Tibial nerve (tissue), 4 donors: ENCODE data around the gene GNAQ. TPM values are rescaled to one million over a fixed set of nuclear protein-coding genes. Genes with fewer than 3 reads are reported as not detected.

Experiments used
- DNase-seq, 2 donors: peaks; one replicate each; pipeline ENCODE4 v3.0.0-alpha.2; 2019; ENCODE audit warnings: low spot score in 2 of 2
- H3K27ac ChIP-seq, 4 donors: fragments of 200-600 bp; sonication (generic) in 3 of 4; one replicate each; pipeline ENCODE4 v1.5.1; 2017 to 2019; ENCODE audit warnings: mild to moderate bottlenecking in 1 of 4
- H3K27me3 ChIP-seq, 2 donors: fragments of 200-600 bp; sonication (generic) in 1 of 2; one replicate each; pipeline versions ENCODE4 v1.5.1 to v1.6.0; 2017 to 2019
- H3K36me3 ChIP-seq, 3 donors: fragments of 200-600 bp; sonication (generic); one replicate each; pipeline ENCODE4 v1.5.1; 2018 to 2019
- H3K4me1 ChIP-seq, 4 donors: fragments of 200-600 bp; sonication (generic) in 3 of 4; one replicate each; pipeline ENCODE4 v1.5.1; 2017 to 2019
- H3K4me3 ChIP-seq, 4 donors: fragments of 200-600 bp; sonication (generic) in 3 of 4; one replicate each; pipeline ENCODE4 v1.5.1; 2017 to 2019; ENCODE audit warnings: mild to moderate bottlenecking in 1 of 4, moderate library complexity in 1 of 4
- H3K9me3 ChIP-seq, 4 donors: fragments of 200-600 bp; sonication (generic) in 3 of 4; one replicate each; pipeline ENCODE4 v1.5.1; 2017 to 2019
- EP300 ChIP-seq, 2 donors: sonication (generic); formaldehyde crosslinking; IDR thresholded peaks; one replicate each; pipeline ENCODE4 v1.6.1; 2017; ENCODE audit warnings: antibody characterized with exemption in 2 of 2, mild to moderate bottlenecking in 1 of 2
- POLR2A ChIP-seq, 2 donors: fragments of 450-650 bp; IDR thresholded peaks; one replicate each; pipeline ENCODE4 v1.6.1; 2017; ENCODE audit warnings: antibody characterized with exemption in 2 of 2, mild to moderate bottlenecking in 2 of 2, moderate library complexity in 2 of 2
- WGBS, 2 donors: methylation state at CpG; one replicate each; pipeline ENCODE4 v1.1.5; 2018; 5-methylcytosine and 5-hydroxymethylcytosine counted together
- total RNA-seq, 4 donors: library from RNA; depleted of rRNA; stranded (reverse); fragments of >200 nt; gene quantifications; one replicate each; pipeline ENCODE4 v1.1.0, GENCODE V29; 2016
- TF ChIP-seq, protein P1 (sequence below), 5 experiments: fragments of 200-600 bp in 3 of 5; fragments of 450-650 bp in 2 of 5; sonication (generic) in 3 of 5; IDR thresholded peaks; one replicate each; pipeline ENCODE4 v1.5.1; 2016 to 2019; ENCODE audit warnings: antibody characterized with exemption in 5 of 5, mild to moderate bottlenecking in 3 of 5, moderate library complexity in 2 of 5

The GNAQ gene
- total RNA-seq, 4 donors from 2014 or later, result 38.7 to 50.3 (median 41.6) TPM

DNA sequence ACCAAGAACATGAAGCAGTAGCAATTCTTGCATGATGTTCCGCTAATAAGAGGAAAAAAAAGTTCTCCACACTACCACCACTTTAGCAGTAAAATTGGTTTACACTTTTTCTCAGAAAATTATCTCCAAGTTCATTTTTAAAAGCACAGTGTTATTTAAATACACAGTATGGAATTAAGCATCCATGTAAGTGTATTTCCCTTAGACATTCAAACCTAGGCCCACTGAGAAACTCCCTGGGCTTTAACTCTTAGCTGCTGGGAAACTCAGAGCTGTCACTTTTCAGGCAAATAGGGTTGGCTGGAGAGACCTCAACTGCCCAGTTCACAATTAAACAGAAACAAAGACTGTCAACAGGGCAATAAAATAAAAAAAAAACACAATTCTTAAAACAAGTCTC lies 2.7 kb downstream of the GNAQ start:
- TF ChIP-seq, protein P1, sequence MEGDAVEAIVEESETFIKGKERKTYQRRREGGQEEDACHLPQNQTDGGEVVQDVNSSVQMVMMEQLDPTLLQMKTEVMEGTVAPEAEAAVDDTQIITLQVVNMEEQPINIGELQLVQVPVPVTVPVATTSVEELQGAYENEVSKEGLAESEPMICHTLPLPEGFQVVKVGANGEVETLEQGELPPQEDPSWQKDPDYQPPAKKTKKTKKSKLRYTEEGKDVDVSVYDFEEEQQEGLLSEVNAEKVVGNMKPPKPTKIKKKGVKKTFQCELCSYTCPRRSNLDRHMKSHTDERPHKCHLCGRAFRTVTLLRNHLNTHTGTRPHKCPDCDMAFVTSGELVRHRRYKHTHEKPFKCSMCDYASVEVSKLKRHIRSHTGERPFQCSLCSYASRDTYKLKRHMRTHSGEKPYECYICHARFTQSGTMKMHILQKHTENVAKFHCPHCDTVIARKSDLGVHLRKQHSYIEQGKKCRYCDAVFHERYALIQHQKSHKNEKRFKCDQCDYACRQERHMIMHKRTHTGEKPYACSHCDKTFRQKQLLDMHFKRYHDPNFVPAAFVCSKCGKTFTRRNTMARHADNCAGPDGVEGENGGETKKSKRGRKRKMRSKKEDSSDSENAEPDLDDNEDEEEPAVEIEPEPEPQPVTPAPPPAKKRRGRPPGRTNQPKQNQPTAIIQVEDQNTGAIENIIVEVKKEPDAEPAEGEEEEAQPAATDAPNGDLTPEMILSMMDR (IDR thresholded peaks at IDR 0.05), result no peak
- TF ChIP-seq EP300 (IDR thresholded peaks at IDR 0.05) (no peak), POLR2A (IDR thresholded peaks at IDR 0.05) (no peak)
- DNase-seq, result no peak
- Histone ChIP-seq H3K9me3 (no peaks in the 10 kb centered on the region), H3K4me1 (peaks cover 0 to 67% (median 22%) of the 10 kb centered on the region in 4 donors), H3K36me3 (no peaks in the 10 kb centered on the region), H3K4me3 (peak overlapping the region in 3 of 4 donors; percentile 11 to 84 (median 67)), H3K27ac (peak overlapping the region; percentile 30 to 97 (median 92)), H3K27me3 (no peaks in the 10 kb centered on the region)
- WGBS, 2 donors, result 64 to 70% methylated on average over 1 of the region's 1 CpG

DNA sequence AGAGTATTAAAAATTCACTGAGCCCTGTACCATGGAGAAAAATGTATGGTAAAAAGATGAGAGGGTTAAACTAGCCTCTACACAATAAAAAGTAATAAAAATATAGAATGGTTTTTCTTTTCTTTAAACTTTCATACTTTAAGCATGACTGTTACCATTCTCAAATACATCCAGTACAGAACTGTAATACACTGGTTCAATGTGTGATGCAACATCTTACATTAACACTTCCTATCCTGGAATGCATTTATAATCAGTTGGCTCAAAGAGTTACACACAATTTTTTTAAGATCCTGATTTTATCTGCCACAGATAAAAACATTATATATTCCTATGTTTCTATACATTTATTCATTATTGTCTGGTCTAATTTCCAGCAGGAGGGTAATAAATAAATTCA lies 4.7 kb downstream of the GNAQ start:
- Histone ChIP-seq H3K27me3 (no peaks in the 10 kb centered on the region), H3K36me3 (no peaks in the 10 kb centered on the region), H3K4me3 (no peak overlapping the region), H3K4me1 (peaks cover 0 to 70% (median 25%) of the 10 kb centered on the region in 4 donors), H3K27ac (peak overlapping the region in 2 of 4 donors; percentile 68 to 97), H3K9me3 (no peaks in the 10 kb centered on the region)
- TF ChIP-seq EP300 (IDR thresholded peaks at IDR 0.05), result no peak
- TF ChIP-seq, protein P1 (IDR thresholded peaks at IDR 0.05), result no peak
- no peak for DNase-seq

DNA sequence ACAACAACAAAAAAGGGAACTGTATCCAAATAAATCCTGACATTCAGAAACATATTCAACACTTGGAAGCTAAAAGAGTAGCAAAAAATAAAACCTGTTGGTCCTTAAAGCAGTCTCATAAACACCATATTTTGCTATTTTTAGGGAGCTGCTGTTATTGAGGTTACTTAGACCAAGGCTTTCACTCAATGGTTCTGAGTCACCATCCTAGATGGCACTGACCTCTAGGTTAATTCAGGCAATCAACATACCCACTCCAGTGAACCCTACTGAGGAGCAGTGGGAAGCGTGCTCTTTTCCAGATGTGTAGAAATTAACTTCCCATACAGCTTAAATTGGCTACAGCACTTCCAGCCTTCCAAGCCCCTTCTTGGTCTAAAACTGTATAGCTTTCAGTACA lies 5.2 kb downstream of the GNAQ start:
- peaks cover 0 to 75% (median 28%) of the 10 kb centered on the region in 4 donors for H3K4me1 ChIP-seq

DNA sequence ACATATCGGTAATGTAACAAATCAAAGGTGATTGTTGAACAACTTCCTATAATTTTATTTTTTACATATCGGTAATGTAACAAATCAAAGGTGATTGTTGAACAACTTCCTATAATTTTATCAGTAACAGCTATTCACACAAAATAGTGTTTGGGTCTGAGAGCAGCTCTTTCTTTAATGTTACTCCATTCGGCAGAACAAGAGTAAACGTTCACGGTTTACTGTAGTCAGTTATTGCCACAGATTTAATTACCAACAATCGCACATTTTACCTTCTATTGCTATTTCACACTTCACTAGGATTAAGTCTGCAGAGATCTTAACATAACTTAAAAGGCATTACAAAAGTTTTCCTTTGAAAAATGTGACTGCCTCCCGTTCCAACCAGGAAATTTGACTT lies 6.4 kb downstream of the GNAQ start:
- WGBS, 2 donors, result 72 to 74% methylated on average over 7 of the region's 7 CpGs
- no peak for DNase-seq
- Histone ChIP-seq H3K9me3 (no peaks in the 10 kb centered on the region), H3K27ac (peak overlapping the region in 2 of 4 donors; percentile 58 to 68), H3K27me3 (no peaks in the 10 kb centered on the region), H3K4me3 (no peak overlapping the region), H3K36me3 (no peaks in the 10 kb centered on the region), H3K4me1 (peaks cover 0 to 87% (median 34%) of the 10 kb centered on the region in 4 donors)
- TF ChIP-seq, protein P1 (IDR thresholded peaks at IDR 0.05), result no peak
- TF ChIP-seq POLR2A (IDR thresholded peaks at IDR 0.05) (no peak), EP300 (IDR thresholded peaks at IDR 0.05) (no peak)

More for the DNA sequence above, 5.2 kb downstream of the GNAQ start:
- Histone ChIP-seq H3K27ac (peak overlapping the region in 2 of 4 donors; percentile 58 to 68), H3K4me3 (no peak overlapping the region), H3K36me3 (no peaks in the 10 kb centered on the region), H3K27me3 (no peaks in the 10 kb centered on the region), H3K9me3 (no peaks in the 10 kb centered on the region)
- 54 to 63% methylated on average over 1 of the region's 1 CpG for WGBS, 2 donors
- TF ChIP-seq EP300 (IDR thresholded peaks at IDR 0.05) (no peak), POLR2A (IDR thresholded peaks at IDR 0.05) (no peak)
- TF ChIP-seq, protein P1 (IDR thresholded peaks at IDR 0.05), result no peak
- no peak for DNase-seq

DNA sequence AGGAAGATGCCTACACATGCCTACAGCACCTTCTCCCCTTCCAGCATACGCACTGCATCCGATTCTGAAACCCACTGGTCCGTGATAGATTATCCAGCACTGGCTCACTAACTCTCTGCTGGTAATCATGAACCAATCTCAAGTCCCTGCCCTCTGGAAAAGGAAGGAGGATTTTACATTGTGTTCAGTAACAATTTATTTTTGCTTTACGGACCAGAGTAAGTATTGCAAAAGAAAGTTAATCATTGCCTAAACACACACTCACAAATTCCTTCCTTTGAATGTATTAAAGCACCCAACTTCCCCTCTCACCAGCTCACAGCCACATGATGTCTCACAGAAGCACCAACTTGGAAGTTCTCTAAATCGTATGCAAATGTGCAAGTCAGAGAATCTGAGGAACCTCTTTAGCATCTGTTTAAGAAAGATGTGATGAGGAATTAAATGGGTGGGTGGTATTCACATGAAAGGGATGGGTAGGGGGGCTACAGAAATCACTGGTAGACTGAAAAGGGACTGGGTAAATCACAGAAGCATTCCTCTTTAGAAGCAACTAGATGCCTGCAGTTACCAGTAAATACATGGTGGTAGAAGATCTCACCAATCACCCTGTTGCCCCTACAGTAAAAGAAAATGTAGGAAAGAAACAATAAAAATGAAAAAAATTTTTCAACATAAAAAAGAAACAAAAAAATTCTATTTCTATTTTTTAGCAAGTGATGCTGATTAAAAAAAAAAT lies 8.4 kb downstream of the GNAQ start:
- H3K36me3 ChIP-seq, result no peaks in the 10 kb centered on the region
- TF ChIP-seq, protein P1 (IDR thresholded peaks at IDR 0.05), result no peak
- TF ChIP-seq EP300 (IDR thresholded peaks at IDR 0.05) (peak in 1 of 2 donors; percentile 84), POLR2A (IDR thresholded peaks at IDR 0.05) (no peak)
- DNase-seq, result no peak
- H3K9me3 ChIP-seq, result no peaks in the 10 kb centered on the region
- peaks cover 0 to 80% (median 30%) of the 10 kb centered on the region in 4 donors for H3K4me1 ChIP-seq
- H3K4me3 ChIP-seq, result peak overlapping the region in 1 of 4 donors; percentile 5
- H3K27me3 ChIP-seq, result no peaks in the 10 kb centered on the region
- WGBS, 2 donors, result 74 to 78% methylated on average over 5 of the region's 5 CpGs
- peak overlapping the region in 2 of 4 donors; percentile 34 to 43 for H3K27ac ChIP-seq
